Naive thymus-derived CD8-positive, alpha-beta T cell (primary cell): ENCODE measurements around the gene IL16. TPM values are rescaled to one million over a fixed set of nuclear protein-coding genes. Genes with fewer than 3 reads are reported as not detected.

Experiments used
- ATAC-seq, 2 donors: fragments of 150-1000 bp; cut with Tn5 transposase in 1 of 2; sonication (Bioruptor Pico), chemical (Tn5 transposase) in 1 of 2; 1 replicate in 1 of 2; 2 replicates in 1 of 2; pipeline ENCODE4 v1.10.0; 2021; ENCODE audit warnings: mild to moderate bottlenecking in 2 of 2, moderate library complexity in 2 of 2
- POLR2A ChIA-PET: fragments of 350-600 bp; sonication (Branson Sonifier 250); formaldehyde crosslinking; loops from one replicate; lab custom pipeline; 2021; ENCODE audit warnings: antibody characterized with exemption; lab: Charles Lee
- DNase-seq, 10 donors: peaks; one replicate each; pipeline versions ENCODE4 v3.0.0 to v3.0.0-alpha.2; 2020 to 2022
- H3K27ac Mint-ChIP-seq, 10 donors: one replicate each; pipeline ENCODE4 v1.8.0; 2020 to 2022; ENCODE audit warnings: mild to moderate bottlenecking in 10 of 10, mixed read lengths in 10 of 10, moderate library complexity in 4 of 10, inconsistent platforms in 1 of 10
- H3K27me3 Mint-ChIP-seq, 5 donors: one replicate each; pipeline ENCODE4 v1.8.0; 2021 to 2022; ENCODE audit warnings: mixed read lengths in 5 of 5
- H3K36me3 Mint-ChIP-seq, 3 donors: one replicate each; pipeline ENCODE4 v1.8.0; 2020 to 2022; ENCODE audit warnings: mixed read lengths in 3 of 3, mild to moderate bottlenecking in 2 of 3, inconsistent platforms in 1 of 3
- H3K4me1 Mint-ChIP-seq, 4 donors: one replicate each; pipeline ENCODE4 v1.8.0; 2021 to 2022; ENCODE audit warnings: mixed read lengths in 4 of 4
- H3K4me3 Mint-ChIP-seq, 10 donors: one replicate each; pipeline ENCODE4 v1.8.0; 2020 to 2022; ENCODE audit warnings: mild to moderate bottlenecking in 10 of 10, mixed read lengths in 10 of 10, moderate library complexity in 6 of 10, inconsistent platforms in 1 of 10
- H3K9me3 Mint-ChIP-seq, 9 donors: one replicate each; pipeline ENCODE4 v1.8.0; 2020 to 2022; ENCODE audit warnings: mixed read lengths in 9 of 9, mild to moderate bottlenecking in 3 of 9, inconsistent platforms in 1 of 9, moderate library complexity in 1 of 9
- polyA plus RNA-seq, 3 donors: library from polyadenylated mRNA; unstranded; fragments of 300-500 nt; fragmentation: Illumina TruSeq; gene quantifications; one replicate each; pipeline ENCODE4 v1.2.3, GENCODE V29; 2021
- total RNA-seq, 8 experiments: library from RNA in 2 of 8; stranded (reverse) in 2 of 8; gene quantifications; one replicate each; pipeline ENCODE4 v1.2.3 and lab custom pipeline; 2021 to 2026

The IL16 gene
- total and polyA plus RNA-seq, 5 experiments from 2014 or later = 193 to 428 (median 395) TPM

GRCh38 chr15:81254916-81255290 lies 58.2 kb downstream of the IL16 start:
- Mint-ChIP-seq H3K36me3 (peaks cover 0 to 2% (median 0%) of the 10 kb centered on the region in 3 donors), H3K27me3 (peaks cover 0 to 27% (median 5%) of the 10 kb centered on the region in 5 donors), H3K4me3 (no peak overlapping the region), H3K4me1 (no peaks in the 10 kb centered on the region), H3K9me3 (peaks cover 0 to 6% (median 0%) of the 10 kb centered on the region in 9 donors), H3K27ac (no peak overlapping the region)
- POLR2A ChIA-PET = no interaction called here
- DNase-seq (no peak), ATAC-seq (no peak)

- POLR2A ChIA-PET = no interaction called here
- Mint-ChIP-seq H3K9me3 (peaks cover 0 to 2% (median 0%) of the 10 kb centered on the region in 9 donors), H3K4me1 (no peaks in the 10 kb centered on the region), H3K27me3 (peaks cover 0 to 25% (median 4%) of the 10 kb centered on the region in 5 donors), H3K4me3 (no peak overlapping the region), H3K36me3 (no peaks in the 10 kb centered on the region), H3K27ac (no peak overlapping the region)
- DNase-seq (no peak), ATAC-seq (no peak)
Observed at GRCh38 chr15:81255315-81255957, 58.8 kb downstream of the IL16 start.

- ATAC-seq = no peak
- Mint-ChIP-seq H3K27ac (no peak overlapping the region), H3K36me3 (no peaks in the 10 kb centered on the region), H3K9me3 (peaks cover 0 to 2% (median 0%) of the 10 kb centered on the region in 9 donors), H3K4me1 (no peaks in the 10 kb centered on the region), H3K4me3 (no peak overlapping the region), H3K27me3 (peaks cover 0 to 24% (median 4%) of the 10 kb centered on the region in 5 donors)
- POLR2A ChIA-PET = no interaction called here
- no peak for DNase-seq
Observed at GRCh38 chr15:81255958-81256320, 59.3 kb downstream of the IL16 start.

GRCh38 chr15:81256916-81257315 lies 60.2 kb downstream of the IL16 start:
- H3K4me1 Mint-ChIP-seq = no peaks in the 10 kb centered on the region
- no peaks in the 10 kb centered on the region for H3K36me3 Mint-ChIP-seq
- H3K27ac Mint-ChIP-seq = no peak overlapping the region
- POLR2A ChIA-PET = no interaction called here
- peaks cover 0 to 19% (median 4%) of the 10 kb centered on the region in 5 donors for H3K27me3 Mint-ChIP-seq
- DNase-seq (no peak), ATAC-seq (no peak)
- no peaks in the 10 kb centered on the region for H3K9me3 Mint-ChIP-seq
- H3K4me3 Mint-ChIP-seq = no peak overlapping the region

- H3K27me3 Mint-ChIP-seq = peaks cover 0 to 16% (median 4%) of the 10 kb centered on the region in 5 donors
- no peaks in the 10 kb centered on the region for H3K4me1 Mint-ChIP-seq
- no peaks in the 10 kb centered on the region for H3K9me3 Mint-ChIP-seq
- POLR2A ChIA-PET = no interaction called here
- DNase-seq = no peak
- ATAC-seq = no peak
- no peaks in the 10 kb centered on the region for H3K36me3 Mint-ChIP-seq
- no peak overlapping the region for H3K4me3 Mint-ChIP-seq
- peak overlapping the region in 1 of 10 donors; percentile 27 for H3K27ac Mint-ChIP-seq
Observed at GRCh38 chr15:81257435-81257834, 60.8 kb downstream of the IL16 start.

- ATAC-seq (no peak), DNase-seq (no peak)
- no peak overlapping the region for H3K27ac Mint-ChIP-seq
- no peaks in the 10 kb centered on the region for H3K9me3 Mint-ChIP-seq
- no peaks in the 10 kb centered on the region for H3K36me3 Mint-ChIP-seq
- POLR2A ChIA-PET = no interaction called here
- H3K4me1 Mint-ChIP-seq = no peaks in the 10 kb centered on the region
- no peak overlapping the region for H3K4me3 Mint-ChIP-seq
- peaks cover 0 to 16% (median 4%) of the 10 kb centered on the region in 5 donors for H3K27me3 Mint-ChIP-seq
Observed at GRCh38 chr15:81258455-81258854, 61.8 kb downstream of the IL16 start.

GRCh38 chr15:81259760-81260298 lies 63.1 kb downstream of the IL16 start:
- DNase-seq = no peak
- Mint-ChIP-seq H3K9me3 (no peaks in the 10 kb centered on the region), H3K27ac (no peak overlapping the region), H3K4me3 (no peak overlapping the region), H3K36me3 (no peaks in the 10 kb centered on the region), H3K27me3 (peaks cover 0 to 23% (median 4%) of the 10 kb centered on the region in 5 donors), H3K4me1 (peaks cover 0 to under 1% (median under 1%) of the 10 kb centered on the region in 4 donors)
- no peak for ATAC-seq
- POLR2A ChIA-PET = no interaction called here

- no peak overlapping the region for H3K27ac Mint-ChIP-seq
- H3K9me3 Mint-ChIP-seq = no peaks in the 10 kb centered on the region
- no peak overlapping the region for H3K4me3 Mint-ChIP-seq
- H3K27me3 Mint-ChIP-seq = peaks cover 0 to 29% (median 5%) of the 10 kb centered on the region in 5 donors
- POLR2A ChIA-PET = no interaction called here
- no peaks in the 10 kb centered on the region for H3K36me3 Mint-ChIP-seq
- no peak for DNase-seq
- peaks cover 10 to 15% (median 15%) of the 10 kb centered on the region in 4 donors for H3K4me1 Mint-ChIP-seq
- no peak for ATAC-seq
Observed at GRCh38 chr15:81261172-81261811, 64.6 kb downstream of the IL16 start.

GRCh38 chr15:81263477-81263876 lies 66.8 kb downstream of the IL16 start:
- Mint-ChIP-seq H3K9me3 (no peaks in the 10 kb centered on the region), H3K4me3 (no peak overlapping the region), H3K27me3 (peaks cover 0 to 20% (median 3%) of the 10 kb centered on the region in 5 donors), H3K27ac (no peak overlapping the region), H3K36me3 (no peaks in the 10 kb centered on the region), H3K4me1 (peaks cover 16 to 35% (median 30%) of the 10 kb centered on the region in 4 donors)
- POLR2A ChIA-PET = no interaction called here
- ATAC-seq = no peak
- DNase-seq = no peak

- Mint-ChIP-seq H3K27me3 (peaks cover 0 to 17% (median 1%) of the 10 kb centered on the region in 5 donors), H3K4me3 (no peak overlapping the region), H3K9me3 (no peaks in the 10 kb centered on the region), H3K27ac (peak overlapping the region in 1 of 10 donors; percentile 54), H3K4me1 (peaks cover 20 to 42% (median 38%) of the 10 kb centered on the region in 4 donors), H3K36me3 (no peaks in the 10 kb centered on the region)
- POLR2A ChIA-PET = interaction anchor here (0.6 kb wide), 1 partner anchor 30 kb away, joined by 3 read pairs; no protein-coding TSS in a partner anchor
- no peak for ATAC-seq
- DNase-seq = no peak
Observed at GRCh38 chr15:81264072-81264857, 67.6 kb downstream of the IL16 start.

- Mint-ChIP-seq H3K4me1 (peaks cover 22 to 46% (median 42%) of the 10 kb centered on the region in 4 donors), H3K36me3 (no peaks in the 10 kb centered on the region), H3K27ac (no peak overlapping the region), H3K27me3 (peaks cover 0 to 13% (median 1%) of the 10 kb centered on the region in 5 donors), H3K4me3 (peak overlapping the region; percentile 15 to 88 (median 81)), H3K9me3 (no peaks in the 10 kb centered on the region)
- POLR2A ChIA-PET = interaction anchor here (0.7 to 2.0 kb wide), 7 partner anchors 21 to 265 kb away, joined by 3 to 6 read pairs (median 4); partner anchors contain the start of gene STARD5
- ATAC-seq (no peak), DNase-seq (no peak)
Observed at GRCh38 chr15:81265256-81265943, 68.7 kb downstream of the IL16 start.
